H7 (cell line): ENCODE results near the gene OR7G2. TPM values are rescaled to one million over a fixed set of nuclear protein-coding genes. Genes with fewer than 3 reads are reported as not detected.
A peak's percentile ranks its signal among the peaks of the same experiment; 100 is the strongest.
"Not testable (repeated sequence)": the region's sequence is repeated elsewhere in the genome, so short reads cannot be mapped to it uniquely, and the experiment has no call there.

Source experiments
- DNase-seq: peaks from one replicate; pipeline ENCODE4 v3.0.0; 2012
- H3K27me3 ChIP-seq: 2 replicates; pipeline ENCODE4 v1.6.0; 2011; ENCODE audit warnings: mild to moderate bottlenecking, low read length; ENCODE audit not compliant: control insufficient read depth, insufficient read depth
- H3K36me3 ChIP-seq: replicated peaks from 2 replicates; pipeline ENCODE4 v1.5.1; 2011; ENCODE audit warnings: low read length; ENCODE audit not compliant: control insufficient read depth, insufficient read depth
- H3K4me3 ChIP-seq: 2 replicates; pipeline ENCODE4 v1.5.1; 2011; ENCODE audit warnings: low read depth, mild to moderate bottlenecking, control low read depth, low read length, moderate library complexity; ENCODE audit not compliant: insufficient read depth
- total RNA-seq: library from RNA; depleted of rRNA; stranded (reverse); fragments of >200 nt; shearing (Covaris generic); gene quantifications from 2 replicates; pipeline ENCODE4 v1.2.3, GENCODE V29; 2014

The OR7G2 gene
- total RNA-seq, 1 experiment from 2014 or later, result not detected

DNA sequence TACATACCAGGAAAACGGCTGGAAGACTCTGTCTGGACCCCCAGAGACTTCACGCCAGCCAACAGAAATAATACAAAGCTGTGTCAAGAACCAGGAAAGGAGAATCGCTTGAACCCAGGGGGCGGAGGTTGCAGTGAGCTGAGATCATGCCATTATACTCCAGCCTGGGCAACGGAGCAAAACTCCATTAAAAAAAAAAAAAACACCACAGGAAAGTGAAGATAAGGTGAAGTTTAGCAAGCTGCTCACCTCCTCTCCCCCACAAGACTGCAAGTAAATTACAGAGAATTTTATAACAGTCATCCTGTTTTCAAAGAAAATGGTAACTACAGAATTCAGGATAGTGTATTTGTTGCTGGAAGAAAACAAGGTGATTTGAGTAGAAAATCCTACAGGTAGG, 9.3 kb upstream of the OR7G2 start:
- Histone ChIP-seq H3K27me3 (no peaks in the 10 kb centered on the region), H3K4me3 (no peak overlapping the region), H3K36me3 (no peaks in the 10 kb centered on the region)
- no peak for DNase-seq

DNA sequence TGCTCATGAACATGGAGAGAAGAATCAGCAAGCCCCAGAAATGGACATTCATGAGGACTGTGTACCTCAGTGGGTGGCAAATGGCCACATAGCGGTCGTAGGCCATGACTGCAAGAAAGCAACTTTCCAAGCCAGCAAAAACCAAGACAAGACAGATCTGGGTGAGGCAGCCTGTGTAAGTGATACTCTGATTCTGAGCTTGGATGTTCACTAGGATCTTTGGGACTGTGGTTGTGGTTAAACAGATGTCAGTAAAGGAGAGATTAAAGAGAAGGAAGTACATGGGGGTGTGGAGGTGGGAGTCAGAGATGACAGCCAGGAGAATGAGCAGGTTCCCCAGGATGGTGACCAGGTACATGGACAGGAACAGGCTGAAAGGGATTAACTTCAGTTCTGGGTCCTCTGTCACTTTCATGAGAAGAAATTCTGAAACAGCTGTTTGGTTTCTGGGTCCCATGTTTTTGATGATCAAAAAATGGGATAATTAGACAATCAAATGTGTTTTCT, 8.1 kb upstream of the OR7G2 start, which contains the start of gene OR7G1:
OR7G1 (minus strand) TSS at position 457 of the 507 bp plus-strand sequence; CDS start at position 457, 0 bp downstream.
- no peak within 1 kb of the TSS for H3K4me3 ChIP-seq
- no peaks in the 10 kb centered on the region for H3K36me3 ChIP-seq
- no peaks in the 10 kb centered on the region for H3K27me3 ChIP-seq
- no peak for DNase-seq

DNA sequence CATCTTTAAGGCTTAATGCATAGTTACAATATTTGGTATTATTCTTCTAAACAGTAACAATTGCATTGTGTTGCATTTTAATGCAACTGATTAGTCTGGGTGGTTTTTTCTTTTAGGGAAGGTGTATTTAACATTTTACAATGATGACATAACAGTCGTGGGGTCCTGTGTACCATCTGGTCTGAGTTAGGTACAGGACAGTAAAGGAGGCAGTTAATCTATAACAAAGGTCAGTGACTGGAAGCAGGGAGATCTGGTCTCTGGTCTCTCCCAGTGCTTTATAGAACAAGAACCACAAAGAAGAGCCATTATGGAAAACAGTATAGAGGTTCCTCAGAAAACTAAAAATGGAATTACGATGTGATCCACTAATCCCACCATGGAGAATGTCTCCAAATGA, 2.7 kb upstream of the OR7G2 start:
- no peaks in the 10 kb centered on the region for H3K36me3 ChIP-seq
- no peaks in the 10 kb centered on the region for H3K27me3 ChIP-seq
- no peak for DNase-seq

DNA sequence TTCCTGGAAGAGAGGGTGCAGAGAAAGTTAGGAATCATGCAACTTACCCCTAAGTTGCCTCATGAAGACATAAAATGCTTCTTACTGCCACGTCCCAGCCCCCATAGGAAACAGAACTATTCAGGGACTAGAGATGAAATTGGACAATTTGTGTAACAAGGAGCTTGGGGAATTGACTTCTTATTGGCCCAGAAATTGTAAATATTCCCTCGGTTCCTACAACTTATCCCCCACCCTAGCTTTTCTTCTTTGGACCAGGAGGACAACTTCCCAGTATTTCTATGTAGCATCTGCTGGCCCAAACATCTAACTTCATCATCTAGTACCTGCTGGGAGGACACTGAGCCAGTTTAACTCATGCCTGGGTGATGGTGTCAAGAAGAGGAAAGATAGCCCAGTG, 20.5 kb downstream of the OR7G2 start, which contains the start of gene OR1M1:
OR1M1 (plus strand) TSS at position 301 of the 400 bp plus-strand sequence. CDS start 6,184 bp downstream, outside the sequence.
- Histone ChIP-seq H3K27me3 (no peaks in the 10 kb centered on the region), H3K36me3 (no peaks in the 10 kb centered on the region), H3K4me3 (no peak within 1 kb of the TSS)
- DNase-seq, result no peak

More for the DNA sequence above, 2.7 kb upstream of the OR7G2 start:
- H3K4me3 ChIP-seq, result no peak overlapping the region

DNA sequence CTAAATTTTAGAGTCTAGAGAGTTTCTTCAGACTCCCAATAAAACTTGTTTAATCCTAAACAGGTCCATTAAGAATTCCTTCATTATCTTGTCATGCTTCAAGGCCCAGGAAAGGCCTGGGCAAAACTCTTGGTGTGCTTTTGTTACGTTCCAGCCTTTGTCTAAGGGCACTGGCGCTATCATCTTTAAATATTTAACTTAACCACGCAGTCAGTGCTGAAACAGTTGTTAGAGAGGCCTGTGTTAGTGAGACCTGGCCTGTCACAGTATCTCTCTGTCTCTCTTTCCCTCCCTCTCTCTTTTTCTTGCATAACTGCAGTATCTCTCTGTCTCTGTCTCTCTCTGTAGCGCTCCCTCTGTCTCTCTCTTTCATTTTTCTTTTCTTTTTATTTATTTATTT, 28.6 kb downstream of the OR7G2 start:
- DNase-seq, result no peak
- H3K36me3 ChIP-seq, result no peaks in the 10 kb centered on the region
- no peak overlapping the region for H3K4me3 ChIP-seq
- no peaks in the 10 kb centered on the region for H3K27me3 ChIP-seq

DNA sequence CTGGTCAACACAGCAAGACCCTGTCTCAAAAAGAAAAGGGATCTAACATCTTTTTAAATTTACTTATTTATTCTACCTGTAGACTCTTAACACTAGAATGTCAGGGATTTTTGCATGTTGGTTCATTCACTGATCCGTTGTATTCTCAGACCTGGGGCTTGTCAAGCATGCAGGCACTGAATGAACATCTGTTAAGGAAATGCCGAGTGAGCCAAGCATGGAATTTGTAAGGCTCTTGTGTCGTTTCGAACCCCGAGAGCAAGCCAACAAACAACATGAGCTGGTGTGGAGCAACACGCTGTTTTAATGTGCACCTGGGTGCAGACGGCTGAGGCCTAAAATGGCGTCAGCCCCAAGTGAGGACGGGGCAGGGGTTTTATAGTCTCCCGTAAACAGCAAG, 30.4 kb downstream of the OR7G2 start:
- DNase-seq, result no peak
- Histone ChIP-seq H3K36me3 (no peaks in the 10 kb centered on the region), H3K4me3 (no peak overlapping the region), H3K27me3 (no peaks in the 10 kb centered on the region)

DNA sequence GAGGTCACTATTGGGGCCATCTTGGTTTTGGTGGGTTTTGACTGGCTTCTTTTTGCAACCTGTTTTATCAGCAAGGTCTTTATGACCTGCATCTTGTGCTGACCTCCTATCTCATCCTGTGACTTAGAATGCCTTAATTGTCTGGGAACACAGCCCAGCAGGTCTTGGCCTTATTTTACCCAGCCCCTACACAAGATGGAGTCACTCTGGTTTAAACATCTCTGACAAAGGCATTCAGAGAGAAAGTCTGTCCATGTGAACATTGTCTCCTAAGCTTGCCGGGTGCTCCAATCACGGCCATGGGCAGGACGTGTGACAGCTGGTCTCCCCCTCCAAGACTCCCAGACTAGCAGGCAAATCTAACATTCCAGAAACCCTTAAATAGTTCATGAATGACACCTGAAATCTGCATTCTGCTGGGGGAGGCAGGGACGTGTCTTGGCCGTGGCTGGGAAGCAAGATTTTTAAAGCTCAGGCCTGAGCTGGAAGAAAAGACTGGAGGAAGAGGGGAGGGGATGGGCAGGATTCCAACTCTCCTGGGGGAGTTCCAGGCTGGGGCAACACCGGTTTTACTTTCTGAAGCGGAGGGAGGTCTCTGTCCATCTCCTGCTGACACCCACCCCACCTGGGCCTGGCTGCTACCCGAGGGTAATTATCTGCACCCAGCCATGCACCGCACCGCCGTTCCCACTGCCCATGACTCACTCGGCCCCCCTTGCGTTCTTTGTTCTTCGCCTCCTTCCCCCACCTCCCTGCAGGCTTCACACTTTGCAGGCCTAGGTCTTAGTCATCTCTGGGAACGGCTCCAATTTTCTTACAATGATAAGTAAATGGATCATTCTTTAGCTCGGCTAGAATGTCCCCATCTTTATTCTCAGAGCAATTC, 32.0 kb downstream of the OR7G2 start:
- H3K4me3 ChIP-seq, result no peak overlapping the region
- H3K27me3 ChIP-seq, result no peaks in the 10 kb centered on the region
- H3K36me3 ChIP-seq, result no peaks in the 10 kb centered on the region
- peak; percentile 63 for DNase-seq

DNA sequence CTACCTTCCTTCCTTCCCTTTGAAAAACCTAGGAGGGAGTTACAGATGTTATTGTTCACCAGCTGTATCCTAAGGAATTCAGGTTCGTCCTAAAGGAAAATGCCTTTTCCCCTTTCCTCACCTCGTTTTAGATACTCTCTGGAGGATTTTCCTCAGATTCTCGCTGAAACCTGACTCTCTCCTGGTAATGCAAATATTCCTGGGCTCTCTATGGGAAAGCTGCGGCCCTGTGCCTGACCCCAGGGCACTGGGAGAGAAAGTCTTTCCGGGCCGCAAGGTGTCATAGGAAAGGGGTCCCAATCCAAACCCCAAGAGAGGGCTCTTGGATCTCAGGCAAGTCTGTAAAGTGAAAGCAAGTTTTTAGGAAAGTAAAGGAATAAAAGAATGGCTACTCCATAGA, 33.5 kb downstream of the OR7G2 start:
- Histone ChIP-seq H3K27me3 (no peaks in the 10 kb centered on the region), H3K36me3 (no peaks in the 10 kb centered on the region), H3K4me3 (no peak overlapping the region)
- DNase-seq, result peak; percentile 32

DNA sequence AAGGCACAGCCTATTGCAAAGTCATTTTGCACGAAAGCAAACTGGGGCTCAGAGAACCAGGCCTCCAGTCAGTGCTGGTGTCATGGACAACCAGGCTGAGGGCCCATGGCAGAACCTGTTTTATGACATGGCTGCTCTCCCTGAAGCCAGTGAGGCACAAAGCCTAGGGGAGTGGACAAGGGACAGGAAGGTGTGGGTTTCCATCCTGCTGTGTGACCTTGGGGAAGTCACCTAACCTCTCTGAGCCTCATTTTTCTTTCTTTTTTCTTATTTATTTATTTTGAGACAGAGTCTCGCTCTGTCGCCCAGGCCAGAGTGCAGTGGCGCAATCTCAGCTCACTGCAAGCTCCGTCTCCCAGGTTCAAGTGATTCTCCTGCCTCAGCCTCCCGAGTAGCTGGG, 35.6 kb downstream of the OR7G2 start:
- not testable (repeated sequence) for H3K27me3 ChIP-seq, DNase-seq, H3K4me3 ChIP-seq, H3K36me3 ChIP-seq

DNA sequence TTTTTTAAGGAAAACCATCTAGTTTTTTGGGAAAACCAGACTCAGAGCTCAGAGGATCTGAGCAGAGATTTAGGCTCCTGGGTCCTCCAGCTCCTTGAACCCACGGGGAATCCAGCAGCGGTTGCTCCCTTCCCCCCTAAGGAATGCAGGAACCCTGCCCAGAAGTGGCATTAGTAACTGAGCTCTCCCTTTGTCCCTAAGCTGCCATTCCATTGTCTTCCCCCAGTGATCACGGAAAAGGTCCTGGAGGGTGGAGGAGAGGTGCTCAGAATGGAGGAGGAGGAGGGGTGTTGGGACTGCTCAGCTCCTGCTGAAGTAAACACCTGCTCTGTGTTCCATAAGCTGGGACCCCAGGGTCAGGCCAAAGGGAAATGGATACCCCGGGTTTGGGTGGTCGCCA, 37.2 kb downstream of the OR7G2 start:
- no peaks in the 10 kb centered on the region for H3K27me3 ChIP-seq
- peak; percentile 62 for DNase-seq
- no peak overlapping the region for H3K4me3 ChIP-seq
- H3K36me3 ChIP-seq, result no peaks in the 10 kb centered on the region

DNA sequence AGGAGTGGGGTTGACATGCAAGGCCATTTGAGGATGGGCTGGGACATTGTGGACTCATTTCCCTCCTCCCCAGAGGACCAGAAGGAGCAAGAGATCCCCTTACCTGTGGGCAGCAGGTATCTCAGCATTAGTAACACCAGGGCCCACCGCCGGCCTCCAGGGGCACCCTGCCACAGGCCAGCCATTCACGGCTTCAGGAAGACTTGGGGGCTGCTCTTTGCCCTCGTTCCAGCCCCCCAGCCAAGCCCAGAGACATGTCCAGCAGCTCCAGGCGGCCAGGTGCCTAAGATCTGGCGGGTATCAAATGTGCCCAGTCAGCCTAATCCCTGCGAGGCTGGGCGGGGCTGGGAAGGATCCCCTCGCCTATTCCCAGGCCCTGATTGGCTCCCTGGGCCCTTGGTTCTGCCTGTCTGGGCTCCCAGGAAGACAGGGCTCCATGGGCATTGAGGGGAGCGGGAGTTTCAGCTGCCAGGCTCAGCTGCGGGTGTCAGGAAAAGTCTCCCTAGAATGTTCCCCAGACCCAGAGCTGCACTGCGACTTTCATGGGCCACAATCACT, 41.7 kb downstream of the OR7G2 start:
- H3K4me3 ChIP-seq, result no peak overlapping the region
- H3K27me3 ChIP-seq, result no peaks in the 10 kb centered on the region
- DNase-seq, result peak; percentile 58
- H3K36me3 ChIP-seq, result no peaks in the 10 kb centered on the region

DNA sequence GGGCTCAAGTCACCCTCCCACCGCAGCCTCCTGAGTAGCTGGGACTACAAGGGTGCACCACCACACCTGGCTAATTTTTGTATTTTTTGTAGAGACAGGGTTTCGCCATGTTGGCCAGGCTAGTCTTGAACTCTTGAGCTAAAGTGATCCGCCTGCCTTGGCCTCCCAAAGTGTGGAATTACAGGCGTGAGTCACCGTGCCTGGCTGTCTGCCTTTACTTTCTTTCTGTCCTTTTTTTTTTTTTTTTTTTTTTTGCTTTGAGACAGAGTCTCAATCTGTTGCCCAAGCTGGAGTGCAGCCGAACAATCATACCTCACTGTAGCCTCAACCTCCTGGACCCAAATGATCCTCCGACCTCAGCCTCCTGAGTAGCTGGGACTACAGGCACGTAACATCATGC, 45.4 kb downstream of the OR7G2 start:
- no peak overlapping the region for H3K4me3 ChIP-seq
- H3K27me3 ChIP-seq, result no peaks in the 10 kb centered on the region
- H3K36me3 ChIP-seq, result no peaks in the 10 kb centered on the region
- no peak for DNase-seq

DNA sequence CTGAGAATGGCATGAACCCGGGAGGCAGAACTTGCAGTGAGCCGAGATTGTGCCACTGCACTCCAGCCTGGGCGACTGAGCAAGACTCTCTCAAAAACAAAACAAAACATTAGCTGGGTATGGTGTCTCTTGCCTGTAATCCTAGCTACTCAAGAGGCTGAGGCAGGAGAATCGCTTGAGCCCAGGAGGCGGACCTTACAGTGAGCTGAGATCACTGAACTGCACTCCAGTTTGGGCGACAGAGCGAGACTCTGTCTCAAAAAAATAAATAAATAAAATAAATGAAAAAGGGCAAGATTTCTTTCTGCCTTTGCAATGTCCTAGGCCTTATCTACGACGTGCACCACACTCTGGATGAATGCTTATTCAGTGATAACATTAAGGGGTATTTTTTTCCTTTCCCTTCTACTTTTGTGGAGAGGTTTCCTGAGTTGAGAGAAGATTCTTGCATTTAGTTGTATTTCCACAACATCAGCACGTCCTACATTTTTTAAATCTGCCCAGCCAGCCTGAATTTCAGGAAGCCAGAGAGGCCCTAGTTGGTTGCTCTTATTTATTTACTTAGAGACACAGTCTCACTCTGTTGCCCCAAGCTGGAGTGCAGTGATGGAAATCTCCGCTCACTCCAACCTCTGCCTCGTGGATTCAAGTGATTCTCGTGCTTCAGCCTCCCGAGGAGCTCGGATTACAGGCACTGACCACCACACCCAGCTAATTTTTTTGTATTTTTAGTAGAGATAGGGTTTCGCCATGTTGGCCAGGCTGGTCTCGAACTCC, 46.5 kb downstream of the OR7G2 start:
- H3K4me3 ChIP-seq, result no peak overlapping the region
- H3K27me3 ChIP-seq, result no peaks in the 10 kb centered on the region
- no peak for DNase-seq
- H3K36me3 ChIP-seq, result no peaks in the 10 kb centered on the region

DNA sequence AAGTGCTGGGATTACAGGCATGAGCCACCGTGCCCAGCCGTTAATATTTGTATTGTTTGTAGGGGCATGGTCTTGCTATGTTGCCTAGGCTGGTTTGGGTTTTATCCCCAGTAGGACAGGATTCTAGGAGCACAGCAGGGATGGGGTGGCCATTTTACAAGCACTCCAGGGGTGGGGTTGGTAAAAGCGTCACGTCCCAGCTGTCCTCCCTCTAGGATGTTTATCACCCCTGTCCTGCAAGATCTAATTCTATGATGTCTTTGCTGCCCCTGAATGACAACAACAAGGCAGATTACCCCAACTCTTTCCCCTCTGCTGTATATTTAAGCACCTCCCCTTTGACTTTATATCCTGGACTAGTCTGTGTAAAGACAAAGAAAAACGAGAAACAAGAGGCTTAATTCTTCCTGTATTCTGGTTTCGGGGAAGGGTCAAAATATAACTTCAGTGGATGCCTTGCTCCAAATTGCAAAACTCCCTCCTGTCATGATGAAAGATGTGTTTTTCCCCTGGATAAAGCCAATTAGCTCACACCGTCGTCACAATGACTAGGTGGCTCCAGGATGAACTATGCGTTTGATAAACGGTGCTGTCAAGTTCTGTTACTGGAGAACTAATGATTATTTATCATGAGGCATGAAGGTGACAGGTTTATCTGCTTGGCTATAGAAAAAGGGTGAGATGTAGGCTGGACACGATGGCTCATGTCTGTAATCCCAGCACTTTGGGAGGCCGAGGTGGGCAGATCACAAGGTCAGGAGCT, 48.2 kb downstream of the OR7G2 start:
- Histone ChIP-seq H3K4me3 (no peak overlapping the region), H3K27me3 (no peaks in the 10 kb centered on the region), H3K36me3 (no peaks in the 10 kb centered on the region)
- DNase-seq, result no peak
